GM21528 (cell line): ENCODE measurements around the gene ICAM5.
"Not testable (repeated sequence)": the region's sequence is repeated elsewhere in the genome, so short reads cannot be mapped to it uniquely, and the experiment has no call there.

Source experiments
- ATAC-seq: cut with Tn5 transposase; IDR thresholded peaks from one replicate; pipeline ENCODE4 v1.9.1; 2021; ENCODE audit warnings: mild to moderate bottlenecking, moderate library complexity; ENCODE audit not compliant: unreplicated experiment, low FRiP score

Gene ICAM5

GRCh38 chr19:10317857-10318462 is 28.2 kb downstream of the ICAM5 start:
- ATAC-seq: no peak

- ATAC-seq: no peak
Observed at GRCh38 chr19:10318807-10319682, 29.3 kb downstream of the ICAM5 start.

GRCh38 chr19:10320602-10321416 is 31.1 kb downstream of the ICAM5 start:
- ATAC-seq: no peak

GRCh38 chr19:10321417-10321797 is 31.7 kb downstream of the ICAM5 start:
- no peak for ATAC-seq

GRCh38 chr19:10321874-10322835 is 32.4 kb downstream of the ICAM5 start:
- ATAC-seq: no peak

- ATAC-seq: no peak
Observed at GRCh38 chr19:10325732-10326131, 36.0 kb downstream of the ICAM5 start.

GRCh38 chr19:10327793-10328192 is 38.0 kb downstream of the ICAM5 start:
- ATAC-seq: no peak

- ATAC-seq: no peak
Observed at GRCh38 chr19:10328558-10329429, 39.0 kb downstream of the ICAM5 start.

- ATAC-seq: no peak
Observed at GRCh38 chr19:10329555-10329954, 39.8 kb downstream of the ICAM5 start.

GRCh38 chr19:10332158-10332964 is 42.6 kb downstream of the ICAM5 start:
- ATAC-seq: no peak

GRCh38 chr19:10332965-10333757 is 43.4 kb downstream of the ICAM5 start, which contains the start of gene RAVER1:
TSS of gene RAVER1 (minus strand) at chr19:10333529. CDS start at chr19:10333507, 22 bp downstream.
- peak; percentile 80 for ATAC-seq

- ATAC-seq: no peak
Observed at GRCh38 chr19:10333758-10334587, 44.2 kb downstream of the ICAM5 start.

- no peak for ATAC-seq
Observed at GRCh38 chr19:10334588-10335351, 45.0 kb downstream of the ICAM5 start.

GRCh38 chr19:10335352-10335985 is 45.7 kb downstream of the ICAM5 start:
- ATAC-seq: no peak

- ATAC-seq: not testable (repeated sequence)
Observed at GRCh38 chr19:10336725-10337124, 47.0 kb downstream of the ICAM5 start.
